ENCODE measurements around the gene SLFN5. TPM values are rescaled to one million over a fixed set of nuclear protein-coding genes. Genes with fewer than 3 reads are reported as not detected.
"Not testable (repeated sequence)": the region's sequence is repeated elsewhere in the genome, so short reads cannot be mapped to it uniquely, and the experiment has no call there.

The SLFN5 gene
- total RNA-seq (2021) (16.1 and 17.3 TPM in 2 replicates), Bru-seq, nascent RNA (percentile 71 among the genes with signal in this experiment), BruChase-seq, experiment 1, labeled RNA remaining after a 2-hour chase (percentile 79 among the genes with signal in this experiment), BruChase-seq, experiment 2, labeled RNA remaining after a 6-hour chase (percentile 69 among the genes with signal in this experiment)
- long read RNA-seq, full-length matches to known transcripts: 3 of 8 reads
- long read RNA-seq, partial matches to known transcripts: 2 of 8 reads
- long read RNA-seq, other reads (novel, unspliced or antisense): 3 of 8 reads

DNA sequence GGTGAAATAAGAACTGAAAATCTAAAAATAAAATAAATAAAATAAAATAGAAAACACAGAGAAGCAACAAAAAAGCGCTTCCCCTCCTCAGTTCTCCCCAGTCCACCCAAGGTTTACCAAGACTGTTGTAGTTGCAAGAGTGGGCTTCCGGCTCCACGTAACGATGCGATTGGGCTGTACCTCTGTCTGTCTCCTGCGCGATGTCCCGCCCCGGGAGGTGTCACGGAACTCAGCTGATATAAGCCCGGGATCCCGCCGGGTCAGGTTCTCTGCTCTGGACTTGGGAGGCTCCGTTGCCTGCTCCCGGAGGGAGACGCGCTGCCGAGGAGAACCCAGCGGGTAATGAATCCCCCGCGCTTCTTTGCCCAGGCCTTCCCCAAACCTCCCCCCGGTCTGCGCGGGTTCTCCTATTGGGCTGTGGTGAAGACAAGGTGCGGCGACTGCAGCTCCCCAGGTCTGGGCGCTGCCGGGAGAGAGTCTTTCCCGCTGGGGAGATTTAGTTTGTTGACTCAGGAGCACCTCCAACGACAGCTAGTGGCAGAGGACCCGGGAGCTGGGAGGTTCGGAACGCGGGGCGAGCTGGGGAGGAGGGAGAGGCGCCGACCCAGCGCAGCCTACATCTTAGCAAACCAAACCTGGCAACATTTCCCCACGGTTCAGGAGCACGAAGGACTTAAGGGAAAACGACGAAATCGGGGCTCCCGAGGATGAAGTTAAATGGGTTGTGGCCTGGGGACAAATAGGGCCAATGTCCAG, at the start of gene SLFN5:
SLFN5 (plus strand) TSS at position 268 of the 756 bp plus-strand sequence. CDS start 15,619 bp downstream, outside the sequence.
- CTCF ChIA-PET: interaction anchor here (0.9 kb wide), 1 partner anchor 505 kb away, joined by 3 read pairs; no protein-coding TSS in a partner anchor
- peak; percentile 73 to 90 for DNase-seq

DNA sequence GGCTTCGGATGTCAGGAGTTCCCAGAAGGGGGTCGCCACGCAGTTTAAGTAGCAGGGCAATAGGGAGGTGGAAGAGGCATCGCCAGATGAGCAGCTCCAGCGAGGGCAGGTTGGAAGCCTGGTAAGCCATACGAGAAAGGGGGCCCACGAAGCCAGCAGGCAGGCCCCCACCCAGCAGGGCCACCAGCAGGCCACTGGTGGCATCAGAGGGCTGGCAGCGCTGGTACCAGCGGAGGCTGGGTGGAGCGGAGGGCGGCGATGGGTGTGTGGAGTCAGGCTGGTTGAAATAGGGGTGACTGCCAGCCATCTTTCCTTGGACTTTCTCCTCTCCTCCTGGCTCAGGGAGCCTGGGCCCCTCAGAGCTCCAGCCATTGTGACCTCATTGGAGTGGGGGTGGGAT, 48.9 kb upstream of the SLFN5 start, which contains the start of gene SLC35G3:
SLC35G3 (minus strand) TSS at position 393 of the 400 bp plus-strand sequence; CDS start at position 307, 86 bp downstream.
- CTCF ChIA-PET; H3K9me3 ChIP-seq (ENCODE audit: insufficient read depth, low read depth): not testable (repeated sequence)
- H3K27me3 ChIP-seq (ENCODE audit: insufficient read depth, low read depth): peaks cover 21% of the 10 kb centered on the region; the same call in 1 of the 2 replicates

More for the DNA sequence above, at the start of gene SLFN5:
- no peaks in the 10 kb centered on the region for H3K9me3 ChIP-seq (ENCODE audit: insufficient read depth, low read depth)
- H4K20me1 ChIP-seq (ENCODE audit: insufficient read depth): no peaks in the 10 kb centered on the region
- peak within 1 kb of the TSS; percentile 83 for H3K4me2 ChIP-seq
- peaks cover 17% of the 10 kb centered on the region; the same call in 1 of the 2 replicates for H3K79me2 ChIP-seq (ENCODE audit: low read depth)
- H3K4me1 ChIP-seq (replicated peaks; ENCODE audit: insufficient read depth): peaks cover 29% of the 10 kb centered on the region
- peak within 1 kb of the TSS; percentile 99 for H3K27ac ChIP-seq
- peaks cover 1% of the 10 kb centered on the region; the same call in 1 of the 2 replicates for H3K27me3 ChIP-seq (ENCODE audit: insufficient read depth, low read depth)
- TSS peak; percentile 72 for BruUV-seq (replicated peaks)
- POLR2A ChIA-PET (ENCODE audit: unreplicated experiment): interaction anchor here (0.7 to 0.8 kb wide), 2 partner anchors 14 to 191 kb away, joined by 4 read pairs; no protein-coding TSS in a partner anchor
- TF ChIP-seq, protein P1, sequence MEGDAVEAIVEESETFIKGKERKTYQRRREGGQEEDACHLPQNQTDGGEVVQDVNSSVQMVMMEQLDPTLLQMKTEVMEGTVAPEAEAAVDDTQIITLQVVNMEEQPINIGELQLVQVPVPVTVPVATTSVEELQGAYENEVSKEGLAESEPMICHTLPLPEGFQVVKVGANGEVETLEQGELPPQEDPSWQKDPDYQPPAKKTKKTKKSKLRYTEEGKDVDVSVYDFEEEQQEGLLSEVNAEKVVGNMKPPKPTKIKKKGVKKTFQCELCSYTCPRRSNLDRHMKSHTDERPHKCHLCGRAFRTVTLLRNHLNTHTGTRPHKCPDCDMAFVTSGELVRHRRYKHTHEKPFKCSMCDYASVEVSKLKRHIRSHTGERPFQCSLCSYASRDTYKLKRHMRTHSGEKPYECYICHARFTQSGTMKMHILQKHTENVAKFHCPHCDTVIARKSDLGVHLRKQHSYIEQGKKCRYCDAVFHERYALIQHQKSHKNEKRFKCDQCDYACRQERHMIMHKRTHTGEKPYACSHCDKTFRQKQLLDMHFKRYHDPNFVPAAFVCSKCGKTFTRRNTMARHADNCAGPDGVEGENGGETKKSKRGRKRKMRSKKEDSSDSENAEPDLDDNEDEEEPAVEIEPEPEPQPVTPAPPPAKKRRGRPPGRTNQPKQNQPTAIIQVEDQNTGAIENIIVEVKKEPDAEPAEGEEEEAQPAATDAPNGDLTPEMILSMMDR (conservative IDR thresholded peaks at IDR 0.05): no peak
- no peak for TF ChIP-seq EZH2 (IDR thresholded peaks at IDR 0.05; ENCODE audit: low read depth)
- H3K36me3 ChIP-seq (ENCODE audit: low read depth): no peaks in the 10 kb centered on the region
- H3K4me3 ChIP-seq: peak within 1 kb of the TSS; percentile 86
- H3K9me2 ChIP-seq (ENCODE audit: insufficient read depth): no peaks in the 10 kb centered on the region
- H2AFZ ChIP-seq: peak within 1 kb of the TSS; percentile 82
- intact Hi-C loops (cut with micrococcal nuclease; ENCODE audit: unreplicated experiment): loop anchor here (2.0 to 5.0 kb wide), 6 partner anchors 56 to 336 kb away; partner anchors contain the start of genes NLE1, PEX12 and SLFN13
- peaks cover 23% of the 10 kb centered on the region for H3F3A ChIP-seq (ENCODE audit: insufficient read depth, low read depth)

DNA sequence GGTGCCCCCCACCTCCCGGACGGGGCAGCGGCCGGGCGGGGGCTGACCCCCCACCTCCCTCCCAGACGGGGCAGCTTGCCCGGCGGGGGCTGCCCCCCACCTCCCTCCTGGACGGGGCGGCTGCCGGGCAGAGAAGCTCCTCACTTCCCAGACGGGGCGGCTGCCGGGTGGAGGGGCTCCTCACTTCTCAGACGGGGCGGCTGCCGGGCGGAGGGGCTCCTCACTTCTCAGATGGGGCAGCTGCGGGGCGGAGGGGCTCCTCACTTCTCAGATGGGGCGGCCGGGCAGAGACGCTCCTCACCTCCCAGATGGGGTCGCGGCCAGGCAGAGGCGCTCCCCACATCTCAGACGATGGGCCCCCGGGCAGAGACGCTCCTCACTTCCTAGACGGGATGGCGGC, 47.8 kb upstream of the SLFN5 start:
- H3K9me2 ChIP-seq (ENCODE audit: insufficient read depth); H3K4me3 ChIP-seq; H3K27ac ChIP-seq; H3K9me3 ChIP-seq (ENCODE audit: insufficient read depth, low read depth); H4K20me1 ChIP-seq (ENCODE audit: insufficient read depth); H3K79me2 ChIP-seq (ENCODE audit: low read depth); POLR2A ChIA-PET (ENCODE audit: unreplicated experiment); intact Hi-C loops (cut with micrococcal nuclease; ENCODE audit: unreplicated experiment); DNase-seq; BruUV-seq (replicated peaks); H2AFZ ChIP-seq; H3F3A ChIP-seq (ENCODE audit: insufficient read depth, low read depth); H3K4me1 ChIP-seq (replicated peaks; ENCODE audit: insufficient read depth); H3K36me3 ChIP-seq (ENCODE audit: low read depth); H3K4me2 ChIP-seq; CTCF ChIA-PET: not testable (repeated sequence)
- H3K27me3 ChIP-seq (ENCODE audit: insufficient read depth, low read depth): peaks cover 29% of the 10 kb centered on the region; the same call in 1 of the 2 replicates

More for the DNA sequence above, 48.9 kb upstream of the SLFN5 start, which contains the start of gene SLC35G3:
- H3F3A ChIP-seq (ENCODE audit: insufficient read depth, low read depth); H3K4me2 ChIP-seq; H3K9me2 ChIP-seq (ENCODE audit: insufficient read depth); H3K4me1 ChIP-seq (replicated peaks; ENCODE audit: insufficient read depth); DNase-seq; H3K79me2 ChIP-seq (ENCODE audit: low read depth); H4K20me1 ChIP-seq (ENCODE audit: insufficient read depth); BruUV-seq (replicated peaks); POLR2A ChIA-PET (ENCODE audit: unreplicated experiment); H3K4me3 ChIP-seq; H3K36me3 ChIP-seq (ENCODE audit: low read depth); H2AFZ ChIP-seq; H3K27ac ChIP-seq; intact Hi-C loops (cut with micrococcal nuclease; ENCODE audit: unreplicated experiment): not testable (repeated sequence)

DNA sequence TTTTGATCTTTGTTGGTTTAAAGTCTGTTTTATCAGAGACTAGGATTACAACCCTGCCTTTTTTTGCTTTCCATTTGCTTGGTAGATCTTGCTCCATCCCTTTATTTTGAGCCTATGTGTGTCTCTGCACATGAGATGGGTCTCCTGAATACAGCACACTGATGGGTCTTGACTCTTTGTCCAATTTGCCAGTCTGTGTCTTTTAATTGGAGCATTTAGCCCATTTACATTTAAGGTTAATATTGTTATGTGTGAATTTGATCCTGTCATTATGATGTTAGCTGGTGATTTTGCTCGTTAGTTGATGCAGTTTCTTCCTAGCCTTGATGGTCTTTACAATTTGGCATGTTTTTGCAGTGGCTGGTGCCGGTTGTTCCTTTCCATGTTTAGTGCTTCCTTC, 40.3 kb upstream of the SLFN5 start:
- DNase-seq; H3K79me2 ChIP-seq (ENCODE audit: low read depth); CTCF ChIA-PET; H4K20me1 ChIP-seq (ENCODE audit: insufficient read depth); BruUV-seq (replicated peaks); H3K4me1 ChIP-seq (replicated peaks; ENCODE audit: insufficient read depth); H3K4me2 ChIP-seq; H3F3A ChIP-seq (ENCODE audit: insufficient read depth, low read depth); H3K36me3 ChIP-seq (ENCODE audit: low read depth); intact Hi-C loops (cut with micrococcal nuclease; ENCODE audit: unreplicated experiment); H3K9me3 ChIP-seq (ENCODE audit: insufficient read depth, low read depth); H3K9me2 ChIP-seq (ENCODE audit: insufficient read depth); POLR2A ChIA-PET (ENCODE audit: unreplicated experiment); H2AFZ ChIP-seq; H3K4me3 ChIP-seq; H3K27ac ChIP-seq: not testable (repeated sequence)
- H3K27me3 ChIP-seq (ENCODE audit: insufficient read depth, low read depth): peaks cover 29% of the 10 kb centered on the region
